Suppressor macrophage treated with lipopolysaccharide for 4 hours (primary cell): ENCODE measurements around the gene ALG13.
A peak's percentile ranks its signal among the peaks of the same experiment; 100 is the strongest.
"Not testable (repeated sequence)": the region's sequence is repeated elsewhere in the genome, so short reads cannot be mapped to it uniquely, and the experiment has no call there.

Source experiments
- DNase-seq: peaks from one replicate; pipeline ENCODE4 v3.0.0-alpha.2; 2020

Gene ALG13

DNA sequence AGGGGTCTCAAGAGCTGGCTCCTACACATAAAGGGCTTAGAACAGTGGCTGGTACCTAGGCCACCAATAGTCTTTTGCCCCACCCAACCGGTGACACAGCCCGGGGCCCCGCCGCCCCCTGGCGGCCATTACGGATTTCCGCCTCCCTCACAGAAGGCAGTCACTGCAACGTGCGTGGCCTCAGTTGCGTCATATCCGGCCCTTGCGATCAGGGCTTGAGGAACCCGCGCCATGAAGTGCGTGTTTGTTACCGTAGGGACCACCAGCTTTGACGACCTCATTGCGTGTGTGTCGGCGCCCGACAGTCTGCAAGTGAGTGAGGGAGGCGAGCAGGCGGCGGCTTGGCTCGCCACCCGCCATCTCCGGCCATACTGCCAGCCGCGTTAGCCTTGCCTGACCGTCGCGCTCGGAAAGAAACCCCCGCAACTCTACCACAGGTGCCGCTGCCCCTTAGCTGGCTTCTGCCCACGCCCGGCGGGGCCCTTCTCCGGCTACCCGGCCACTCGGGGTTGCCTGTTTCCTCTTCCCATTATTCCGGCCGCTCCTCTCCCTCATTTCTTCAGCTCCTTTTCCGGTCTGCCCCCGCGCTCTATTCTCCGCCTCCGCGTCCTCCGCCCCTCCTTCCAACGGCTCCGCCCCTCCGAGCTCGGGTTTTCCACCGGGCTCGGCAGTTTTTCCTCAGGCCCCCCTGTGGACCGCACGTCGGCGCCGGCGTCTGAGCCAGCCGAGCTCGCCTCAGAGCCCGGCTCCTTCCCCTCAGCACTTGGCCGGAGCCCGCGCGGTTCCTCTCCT, at the start of gene ALG13:
ALG13 (plus strand) TSS at position 183 of the 792 bp plus-strand sequence; CDS start at position 232, 49 bp downstream.
- DNase-seq: peak; percentile 91

DNA sequence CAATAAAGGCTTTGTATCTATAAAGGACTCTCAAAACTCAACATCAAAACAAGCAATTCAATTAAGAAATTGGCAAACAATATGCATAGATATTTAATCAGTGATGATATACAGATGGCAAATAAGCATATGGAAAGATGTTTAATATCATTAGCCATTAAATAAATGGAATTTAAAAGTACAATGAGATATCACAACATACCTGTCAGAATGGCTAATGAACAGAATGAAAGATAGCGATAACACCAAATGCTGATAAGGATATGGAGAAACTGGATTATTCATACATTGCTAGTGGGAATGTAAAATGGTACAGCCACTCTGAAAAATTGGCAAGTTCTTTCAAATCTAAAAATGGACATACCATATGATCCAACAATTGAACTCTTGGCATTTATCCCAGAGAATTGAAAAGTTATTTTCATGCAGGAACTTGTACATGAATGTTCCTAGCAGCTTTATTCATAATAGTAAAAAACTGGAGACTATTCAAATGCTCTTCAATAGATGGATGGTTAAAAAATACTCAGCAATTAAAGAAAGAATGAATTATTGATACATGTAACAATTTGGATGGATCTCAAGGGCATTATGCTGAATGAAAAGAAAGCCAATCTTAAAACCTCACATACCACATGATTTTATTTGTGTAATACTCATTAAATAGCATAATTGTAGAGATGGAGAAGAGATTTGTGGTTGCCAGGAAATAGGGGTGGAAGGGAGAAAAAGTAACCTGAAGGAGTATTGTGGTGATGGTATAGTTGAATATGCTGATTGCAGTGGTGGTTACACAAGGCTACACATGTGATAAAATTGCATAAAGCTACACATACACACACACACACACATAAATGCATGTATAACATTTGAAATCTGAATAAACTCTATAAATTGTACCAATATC, 45.9 kb upstream of the ALG13 start:
- DNase-seq: no peak

DNA sequence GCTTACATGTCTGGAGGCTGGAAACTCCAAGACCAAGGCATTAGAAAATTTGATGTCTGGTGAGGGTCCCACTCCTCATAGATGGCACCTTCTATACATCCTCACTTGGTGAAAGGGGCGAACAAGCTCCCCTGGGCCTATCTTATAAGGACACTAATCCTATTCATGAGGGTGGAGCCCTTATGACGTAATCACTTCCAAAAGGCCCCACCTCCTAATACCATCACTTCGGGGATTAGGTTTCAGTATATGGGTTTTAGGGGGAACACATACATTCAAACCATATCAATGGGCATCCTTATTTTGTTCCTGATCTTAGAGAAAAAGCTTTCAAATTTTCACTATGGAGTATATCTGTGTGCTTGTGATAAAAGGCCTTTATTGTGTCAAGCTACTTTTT, 39.0 kb upstream of the ALG13 start:
- DNase-seq: no peak

DNA sequence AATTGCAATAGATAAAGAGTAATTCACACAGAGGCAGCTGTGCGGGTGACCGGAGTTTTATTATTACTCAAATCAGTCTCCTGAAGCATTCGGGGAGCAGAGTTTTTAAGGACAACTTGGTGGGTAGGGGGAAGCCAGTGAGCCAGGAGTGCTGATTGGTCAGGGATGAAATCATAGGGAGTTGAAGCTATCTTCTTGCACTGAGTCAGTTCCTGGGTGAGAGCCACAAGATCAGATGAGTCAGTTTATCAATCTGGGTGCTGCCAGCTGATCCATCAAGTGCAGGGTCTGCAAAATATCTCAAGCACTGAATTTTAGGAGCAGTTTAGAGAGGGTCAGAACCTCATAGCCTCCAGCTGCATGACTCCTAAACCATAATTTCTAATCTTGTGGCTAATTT, 35.8 kb upstream of the ALG13 start:
- not testable (repeated sequence) for DNase-seq

DNA sequence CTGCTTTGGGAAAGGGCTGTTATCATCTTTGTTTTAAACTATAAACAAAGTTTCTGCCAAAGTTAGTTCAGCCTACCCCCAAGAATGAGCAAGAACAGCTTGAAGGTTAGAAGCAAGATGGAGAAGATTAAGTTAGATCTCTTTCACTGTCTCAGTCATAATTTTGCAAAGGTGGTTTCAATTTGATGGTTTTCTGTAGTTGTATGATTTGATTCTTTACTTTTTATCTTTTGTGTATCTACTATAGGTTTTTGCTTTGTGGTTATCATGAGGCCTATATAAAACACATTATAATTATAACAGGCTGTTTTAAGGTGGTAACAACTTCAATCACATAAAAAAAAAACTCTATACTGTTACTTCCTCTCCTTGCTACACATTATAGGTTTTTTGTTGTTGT, 35.4 kb upstream of the ALG13 start:
- DNase-seq: no peak

DNA sequence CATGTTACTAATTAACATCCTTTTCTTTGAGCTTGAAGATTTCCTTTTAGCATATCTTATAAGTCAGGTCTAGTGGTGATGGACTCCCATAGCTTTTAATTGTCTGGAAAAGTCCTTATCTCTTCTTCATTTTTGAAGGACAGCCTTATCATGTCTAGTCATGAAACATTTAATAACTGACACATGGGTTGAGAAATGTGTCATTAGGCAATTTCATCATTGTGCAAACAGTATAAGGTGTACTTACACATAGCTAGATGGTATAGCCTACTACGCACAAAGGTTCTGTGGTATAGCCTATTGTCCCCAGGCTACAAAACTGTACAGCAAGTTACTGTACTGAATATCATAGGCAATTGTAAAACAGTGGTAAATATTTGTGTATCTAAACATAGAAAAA, 34.5 kb upstream of the ALG13 start:
- DNase-seq: no peak

DNA sequence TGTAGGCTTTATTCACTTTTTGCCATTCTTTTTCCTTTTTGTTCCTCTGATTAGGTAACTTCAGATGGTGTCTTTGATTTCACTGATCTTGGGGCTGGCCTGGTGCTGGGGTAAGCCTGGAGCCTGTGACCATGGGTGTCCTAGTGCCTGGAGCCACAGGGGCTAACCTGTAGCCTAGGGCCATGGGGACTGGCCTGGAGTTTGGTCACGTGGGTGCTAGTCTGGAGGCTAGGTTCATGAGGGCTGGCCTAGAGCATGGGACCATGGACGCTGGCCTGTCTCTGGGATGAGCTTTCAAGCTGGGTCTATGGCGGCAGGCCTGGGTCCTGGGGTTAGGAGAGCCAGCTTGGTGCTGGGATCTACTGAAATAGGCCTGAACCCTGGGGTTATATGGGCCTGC, 32.2 kb upstream of the ALG13 start:
- DNase-seq: no peak

DNA sequence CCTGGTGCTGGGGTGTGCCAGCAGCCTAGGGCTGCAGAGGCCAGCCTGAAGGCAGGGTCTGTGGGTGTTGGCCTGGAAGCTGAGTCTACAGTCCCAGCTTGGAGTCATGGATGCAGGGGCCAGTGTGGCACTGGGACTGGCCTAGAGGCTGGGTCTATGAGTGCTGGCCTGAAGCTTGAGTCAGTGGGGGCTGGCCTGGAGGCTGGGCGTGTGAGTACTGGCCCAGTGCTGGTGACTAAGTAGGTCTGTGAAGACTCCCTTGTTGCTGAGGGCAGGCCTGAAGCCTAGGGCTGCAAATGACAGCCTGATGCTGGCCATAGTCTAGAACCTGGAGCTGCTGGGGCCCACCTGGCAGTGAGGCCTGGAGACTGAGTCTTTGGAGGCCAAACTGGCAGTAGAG, 31.3 kb upstream of the ALG13 start:
- DNase-seq: no peak

DNA sequence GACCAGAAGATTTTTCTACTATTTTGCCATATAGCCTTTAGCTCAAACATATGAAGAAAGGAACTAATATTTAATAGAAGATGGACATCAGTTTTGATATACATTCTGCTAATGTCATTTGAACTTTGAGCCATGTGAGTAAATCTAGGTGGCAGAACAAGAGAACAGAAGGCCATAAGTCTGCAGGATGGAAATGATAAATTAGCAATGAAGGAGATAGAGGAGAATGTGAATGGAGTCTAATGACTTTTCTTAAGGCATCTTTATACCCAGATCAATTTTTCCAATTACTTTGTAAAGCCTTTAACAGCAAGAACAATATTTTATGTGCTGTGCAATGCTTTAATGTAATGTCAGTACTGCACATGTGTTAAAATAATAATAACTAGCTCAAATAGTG, 30.1 kb upstream of the ALG13 start:
- DNase-seq: no peak

DNA sequence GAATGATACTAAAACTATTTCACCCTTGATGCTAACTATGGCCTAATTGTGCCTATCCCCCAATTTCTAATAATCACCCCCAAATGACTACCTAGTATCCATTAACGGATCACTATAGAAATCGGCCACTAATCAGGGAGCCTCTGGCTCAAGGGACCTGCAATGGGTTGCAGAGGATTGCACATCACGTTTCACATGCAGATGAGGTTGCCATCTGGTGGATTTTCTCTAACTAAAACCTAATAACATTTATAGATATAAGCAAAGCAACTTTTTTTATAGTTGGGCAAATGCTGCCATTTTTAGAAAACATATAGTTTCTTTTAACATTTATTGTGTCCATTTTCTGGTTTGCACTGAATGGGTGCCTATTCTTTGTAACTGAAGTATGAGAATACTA, 28.3 kb upstream of the ALG13 start:
- no peak for DNase-seq

DNA sequence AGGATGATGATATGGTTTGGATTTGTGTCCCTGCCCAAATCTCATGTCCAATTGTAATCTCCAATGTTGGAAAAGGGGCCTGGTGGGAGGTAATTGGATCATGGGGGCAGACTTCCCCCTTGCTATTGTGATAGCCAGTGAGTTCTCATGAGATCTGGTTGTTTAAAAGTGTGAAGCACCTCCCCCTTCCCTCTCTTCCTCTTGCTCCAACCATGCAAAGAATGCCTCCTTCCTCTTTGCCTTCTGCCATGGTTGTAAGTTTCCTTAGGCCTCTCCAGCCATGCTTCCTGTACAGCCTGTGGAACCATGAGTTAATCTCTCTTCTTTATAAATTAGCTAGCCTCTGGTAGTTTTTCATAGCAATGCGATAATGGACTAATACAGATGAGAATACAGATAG, 19.7 kb upstream of the ALG13 start:
- no peak for DNase-seq

DNA sequence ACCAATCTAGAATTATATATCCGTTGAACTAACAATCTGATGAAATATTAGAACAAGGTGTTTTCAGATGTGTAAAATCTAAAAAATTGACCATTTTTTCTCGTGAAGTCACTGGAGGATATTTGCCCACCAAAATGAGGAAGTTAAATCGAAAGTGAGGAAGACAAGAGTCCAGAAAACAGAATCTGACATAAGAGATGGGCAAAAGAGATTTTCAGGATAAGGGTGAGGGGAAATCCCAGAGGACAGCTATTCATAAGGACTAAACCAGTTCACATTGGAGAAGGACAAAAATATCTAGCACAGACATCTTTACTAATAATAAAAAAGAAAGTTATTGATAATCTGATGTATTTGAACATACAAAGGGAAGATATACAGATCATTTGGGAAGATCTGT, 18.7 kb upstream of the ALG13 start:
- peak; percentile 37 for DNase-seq

DNA sequence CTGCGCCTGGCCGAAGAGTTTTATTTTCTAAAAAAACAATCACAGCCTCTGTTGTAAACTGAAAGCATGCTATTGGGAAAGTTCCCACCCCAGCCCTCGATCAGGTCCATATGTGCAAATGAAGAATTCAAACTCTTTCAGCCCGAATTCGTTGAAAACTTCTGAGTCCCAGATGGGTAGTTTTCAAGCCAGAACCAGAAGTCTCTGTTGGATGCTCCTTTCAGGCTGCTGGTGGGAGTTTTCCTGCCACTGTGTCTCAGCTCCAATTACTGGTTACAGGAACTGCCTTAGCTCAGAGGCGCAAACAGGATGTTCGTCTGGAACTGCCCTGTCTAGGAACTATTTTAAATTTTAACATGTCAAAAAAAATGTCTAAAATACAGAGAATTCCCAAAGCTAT, 9.3 kb upstream of the ALG13 start:
- DNase-seq: no peak

DNA sequence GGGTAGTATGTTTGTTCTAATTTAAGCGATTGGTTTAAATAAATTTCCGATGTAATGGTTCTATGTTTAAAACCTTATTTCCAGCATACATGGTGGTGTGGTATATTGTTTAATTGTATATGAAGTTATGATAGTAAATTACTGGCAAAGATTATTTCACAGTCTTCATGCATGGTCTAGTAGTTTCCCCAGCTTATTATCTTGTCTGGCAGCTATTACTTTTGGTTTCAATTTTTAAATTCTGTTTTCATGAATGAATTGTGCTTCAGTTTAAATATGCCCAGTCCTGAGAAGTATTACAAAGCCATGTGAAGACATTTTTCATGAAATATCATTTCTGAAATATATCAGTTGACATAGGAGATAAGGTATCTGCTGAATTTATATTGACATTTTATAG, 6.3 kb downstream of the ALG13 start:
- DNase-seq: no peak

DNA sequence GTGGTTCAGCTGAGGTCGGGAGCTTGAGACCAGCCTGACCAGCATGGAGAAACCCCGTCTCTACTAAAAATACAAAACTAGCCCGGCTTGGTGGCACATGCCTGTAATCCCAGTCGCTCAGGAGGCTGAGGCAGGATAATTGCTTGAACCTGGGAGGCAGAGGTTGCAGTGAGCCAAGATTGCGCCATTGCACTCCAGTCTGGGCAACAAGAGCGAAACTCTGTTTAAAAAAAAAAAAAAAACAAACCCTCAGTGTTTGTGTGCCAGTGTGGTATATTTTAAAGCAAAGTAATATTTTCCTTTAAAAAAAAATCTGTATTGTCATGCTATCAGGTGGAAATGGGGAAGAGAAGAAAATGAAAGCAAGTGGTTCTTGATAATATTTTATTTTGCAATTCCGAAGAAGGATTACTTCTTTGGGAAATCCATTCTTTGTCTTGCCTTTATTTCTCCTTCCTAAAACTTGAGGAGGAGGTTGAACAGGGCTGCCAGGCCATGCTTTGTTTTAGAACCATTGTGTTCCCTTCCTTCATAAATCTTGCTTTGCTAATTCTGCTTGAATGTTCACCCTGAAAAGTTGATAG, 14.4 kb downstream of the ALG13 start:
- DNase-seq: peak; percentile 6

DNA sequence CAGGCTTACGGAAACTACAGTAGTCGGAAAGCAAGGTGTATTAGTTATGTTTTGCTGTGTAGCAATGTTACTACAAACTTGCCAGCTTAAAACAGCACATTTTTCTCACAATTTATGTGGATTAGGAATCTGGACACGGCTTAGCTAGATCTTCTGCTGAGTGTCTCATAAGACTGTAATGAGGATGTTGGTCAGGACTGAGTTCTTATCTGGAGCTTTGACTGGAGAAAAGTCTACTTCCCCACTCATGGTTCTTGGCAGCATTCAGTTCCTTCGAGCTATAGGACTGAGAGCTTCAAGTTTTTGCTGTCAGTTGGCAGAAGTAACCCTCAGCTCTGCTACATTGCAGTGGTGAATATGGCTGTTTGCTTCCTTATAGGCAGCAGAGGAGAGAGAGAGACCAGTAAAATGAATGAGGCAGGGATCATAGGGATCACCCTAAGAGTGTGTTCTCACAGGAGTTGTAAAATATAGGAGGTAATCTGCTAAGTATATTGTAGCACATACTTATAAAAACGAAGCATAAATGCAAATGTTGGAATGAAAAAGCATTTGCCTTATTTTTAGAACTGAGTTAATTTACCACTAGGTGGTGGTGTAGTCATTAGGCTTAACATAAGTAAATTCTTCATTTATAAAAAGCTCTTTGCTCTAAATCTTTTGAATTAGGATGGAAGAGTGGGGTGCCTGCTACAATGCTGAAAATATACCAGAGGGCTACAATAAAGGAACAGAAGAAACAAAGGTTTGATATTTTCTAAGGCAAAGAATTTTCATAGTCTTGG, 38.6 kb downstream of the ALG13 start:
- no peak for DNase-seq

DNA sequence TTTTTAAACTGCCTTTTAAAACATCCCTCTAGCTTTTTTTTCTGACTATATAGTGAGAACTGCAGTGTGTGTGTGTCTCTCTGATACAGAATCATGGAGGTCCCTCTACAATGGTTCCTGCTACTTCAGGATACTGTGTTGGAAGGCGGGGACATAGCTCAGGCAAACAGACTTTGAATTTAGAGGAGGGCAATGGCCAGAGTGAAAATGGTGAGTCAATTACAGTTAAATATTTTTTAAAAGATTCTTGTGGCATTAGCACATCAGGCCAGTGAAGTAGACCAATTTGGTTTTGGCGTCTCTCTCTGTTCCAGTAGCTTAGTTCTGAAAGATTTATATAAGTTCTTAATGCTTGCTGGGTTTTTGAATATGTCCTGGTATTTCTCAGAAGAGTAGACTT, 47.1 kb downstream of the ALG13 start:
- DNase-seq: no peak

DNA sequence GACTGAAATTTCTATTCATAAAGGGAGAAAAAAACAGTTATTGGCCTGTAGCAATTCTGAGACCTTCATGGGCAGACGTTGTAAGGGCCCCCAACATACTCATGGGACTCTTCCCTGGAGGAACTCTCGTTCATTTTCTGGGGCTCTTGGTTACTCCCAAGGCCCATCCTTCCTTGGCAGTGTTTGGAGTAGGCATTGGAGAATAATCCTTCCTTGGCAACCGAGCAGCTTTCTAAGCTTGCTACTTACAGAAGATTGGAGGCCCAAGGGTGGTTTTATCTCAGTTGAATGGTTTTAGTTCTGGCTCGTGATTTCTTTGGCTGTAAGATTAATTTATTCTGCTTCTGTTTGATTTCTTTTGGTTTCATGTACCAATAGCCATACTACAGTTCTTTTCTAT, 50.4 kb downstream of the ALG13 start:
- no peak for DNase-seq

DNA sequence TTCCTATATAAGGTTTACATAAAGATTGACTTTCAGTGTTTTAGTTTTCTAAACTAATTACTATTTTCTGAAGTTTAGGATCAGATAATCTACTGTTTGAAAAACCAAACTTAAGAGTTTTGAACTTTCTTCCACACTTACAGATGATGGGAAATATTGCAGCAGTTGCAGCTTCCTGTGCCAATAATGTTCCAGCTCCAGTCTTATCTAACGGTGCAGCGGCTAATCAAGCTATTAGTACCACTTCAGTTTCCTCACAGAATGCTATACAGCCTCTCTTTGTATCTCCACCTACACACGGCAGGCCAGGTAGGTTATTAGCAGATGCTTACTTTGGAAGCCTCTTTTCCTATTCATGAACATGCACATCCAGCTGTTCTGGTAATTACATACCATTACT, 55.6 kb downstream of the ALG13 start:
- DNase-seq: no peak

DNA sequence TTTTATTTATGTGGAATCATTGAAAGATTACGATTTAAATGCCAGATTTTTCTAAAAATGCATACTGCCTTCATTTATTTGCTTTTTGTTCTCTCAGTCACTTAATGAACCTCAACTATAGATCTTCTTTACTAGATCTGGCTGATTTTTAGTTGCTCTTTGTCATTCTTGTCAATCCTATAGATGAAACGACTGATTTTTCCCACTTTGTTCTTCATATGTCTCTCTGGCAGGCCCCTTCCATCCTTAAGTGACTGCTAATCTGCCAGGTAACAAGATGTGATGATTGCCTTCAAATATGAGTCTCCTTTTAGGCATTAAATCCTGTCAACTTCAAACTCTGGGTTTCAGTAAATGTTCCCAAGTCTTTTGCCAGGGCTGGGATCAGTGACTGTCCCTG, 61.0 kb downstream of the ALG13 start:
- DNase-seq: no peak

DNA sequence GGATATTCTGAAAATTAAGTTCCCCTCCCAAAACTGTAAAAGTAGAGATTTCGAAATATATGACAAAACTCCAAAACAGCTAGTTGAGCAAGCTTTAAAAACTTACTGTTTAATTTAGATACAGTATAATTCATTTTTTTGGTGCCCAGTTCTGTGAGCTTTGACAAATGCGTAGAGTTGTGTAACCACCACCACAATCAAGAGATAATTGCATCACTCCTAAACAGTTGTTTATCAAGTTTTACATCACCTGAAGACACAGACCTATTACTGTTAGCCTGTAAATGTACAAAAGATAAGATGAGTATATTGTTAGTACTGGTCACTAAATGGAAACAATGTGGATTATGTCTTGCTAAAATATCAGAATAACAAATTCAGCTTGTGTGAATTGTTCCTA, 62.3 kb downstream of the ALG13 start:
- no peak for DNase-seq

DNA sequence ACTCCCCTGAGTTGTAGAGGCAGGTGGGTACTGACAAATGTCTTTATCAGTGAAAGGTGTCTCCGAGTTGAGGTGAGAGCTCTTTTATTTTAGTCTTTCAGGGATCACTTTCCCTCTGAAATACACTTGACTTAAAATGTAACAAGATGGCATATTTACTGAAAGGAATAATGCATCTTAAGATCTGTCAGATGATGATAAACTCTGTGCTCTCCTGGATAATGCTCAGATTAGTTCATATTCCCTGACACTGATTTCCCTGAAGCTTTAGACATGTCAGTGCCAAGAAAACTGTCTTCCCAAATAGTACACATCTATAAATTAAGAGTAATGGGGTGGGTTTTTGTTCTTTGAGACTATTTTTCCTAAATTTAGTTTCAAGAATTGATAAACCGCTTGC, 75.5 kb downstream of the ALG13 start:
- no peak for DNase-seq

DNA sequence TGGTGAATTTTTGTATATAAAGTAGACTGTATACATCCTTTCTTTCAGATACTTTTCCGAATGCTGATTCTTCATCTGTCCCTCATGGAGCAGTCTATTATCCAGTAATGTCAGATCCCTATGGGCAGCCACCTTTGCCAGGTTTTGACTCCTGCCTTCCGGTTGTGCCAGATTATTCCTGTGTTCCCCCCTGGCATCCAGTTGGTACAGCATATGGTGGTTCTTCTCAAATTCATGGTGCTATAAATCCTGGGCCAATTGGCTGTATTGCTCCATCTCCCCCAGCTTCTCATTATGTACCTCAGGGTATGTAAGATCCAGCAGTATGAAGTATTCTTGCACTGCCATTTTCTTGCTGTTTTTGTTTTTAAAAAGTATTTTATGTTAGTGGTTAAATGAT, 78.7 kb downstream of the ALG13 start:
- DNase-seq: no peak
